ENCODE results near the gene CLPTM1L. TPM values are rescaled to one million over a fixed set of nuclear protein-coding genes. Genes with fewer than 3 reads are reported as not detected.

The CLPTM1L gene
- total and polyA plus RNA-seq, 9 of the 15 experiments (the other 6 are each of a cell fraction or from before 2014, with no cell fraction given) = 3.5 to 217 (median 177) TPM

DNA sequence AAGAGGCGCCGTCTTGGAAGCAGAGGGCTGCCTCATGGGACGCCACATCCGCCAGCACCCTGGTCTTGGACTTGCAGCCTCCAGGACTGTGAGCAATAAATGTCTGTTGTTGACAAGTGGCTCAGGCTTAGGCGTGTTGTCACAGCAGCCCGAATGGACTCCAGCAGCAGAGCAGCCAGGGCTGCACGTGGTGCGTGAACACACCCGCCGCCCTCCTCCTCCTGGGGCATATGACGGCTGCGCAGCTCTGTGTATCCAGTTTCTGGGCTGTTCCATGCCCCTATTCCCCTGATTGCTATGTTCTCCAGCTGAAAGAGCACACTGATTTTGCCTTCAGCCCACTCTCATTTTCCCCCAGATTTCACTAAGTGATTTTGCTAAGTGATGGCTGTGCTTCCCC, 36.0 kb upstream of the CLPTM1L start:
- Histone ChIP-seq H3K36me3 (ENCODE audit: control insufficient read depth, insufficient read depth, low read length) (no peaks in the 10 kb centered on the region), H3K79me2 (ENCODE audit: control insufficient read depth, insufficient read depth, low read length) (no peaks in the 10 kb centered on the region), H3K4me2 (ENCODE audit: insufficient read depth, low read length) (peak overlapping the region; percentile 45; the same call in 1 of the 2 replicates), H3K4me3 (no peak overlapping the region), H3K27ac (ENCODE audit: extremely low read depth, low read depth, low read length) (no peak overlapping the region), H3K4me1 (replicated peaks in 1 of 2; ENCODE audit: control insufficient read depth in 2 of 2, insufficient read depth in 2 of 2, low read length in 2 of 2) (peaks cover 4 to 19% of the 10 kb centered on the region in 2 experiments; a peak in 3 of 5 replicates), H3K27me3 (ENCODE audit: control insufficient read depth in 2 of 2, insufficient read depth in 2 of 2, low read length in 2 of 2) (peaks cover 57 to 93% of the 10 kb centered on the region in 2 experiments), H2AFZ (ENCODE audit: low read depth, low read length) (no peak overlapping the region), H3K9ac (ENCODE audit: insufficient read depth in 1 of 2, low read depth in 2 of 2, low read length in 2 of 2) (no peak overlapping the region), H4K20me1 (replicated peaks; ENCODE audit: control insufficient read depth, insufficient read depth, low read length) (peaks cover 10% of the 10 kb centered on the region; the same call in 1 of the 2 replicates), H3K9me1 (ENCODE audit: control insufficient read depth, insufficient read depth, low read length) (no peaks in the 10 kb centered on the region), H3K9me3 (replicated peaks; ENCODE audit: control insufficient read depth, insufficient read depth, low read depth, low read length) (0 out of 2 replicates have a peak, but pooled peaks cover 6% of the 10 kb centered on the region)
- FAIRE-seq = no peak
- intact Hi-C loops (cut with micrococcal nuclease) (loop anchor here (10.0 kb wide), 1 partner anchor 264 kb away; no protein-coding TSS in a partner anchor), in situ Hi-C loops (cut with MboI) (no loop called here)
- POLR2A ChIA-PET = interaction anchor here (1.0 kb wide), 1 partner anchor 10 kb away, joined by 3 read pairs; no protein-coding TSS in a partner anchor
- BruUV-seq (replicated peaks) = no TSS peak
- 26% methylated on average over 12 of the region's 12 CpGs for WGBS (ENCODE audit: insufficient coverage, low coverage, missing lambda C conversion rate)
- ATAC-seq = no peak
- TF ChIP-seq ELF1 (tag; IDR thresholded peaks at IDR 0.05) = no peak
- no peak for TF ChIP-seq CGGBP1 (CRISPR knock-in tag; IDR thresholded peaks at IDR 0.05)
- no peak for TF ChIP-seq KLF10 (CRISPR knock-in tag; IDR thresholded peaks at IDR 0.05)
- TF ChIP-seq STAT5B (CRISPR knock-in tag; IDR thresholded peaks at IDR 0.05) = no peak
- TF ChIP-seq USF1 (CRISPR knock-in tag; IDR thresholded peaks at IDR 0.05) = 0 out of 2 replicates have a peak, but pooled peaks have one; percentile 15
- TF ChIP-seq, protein P1, sequence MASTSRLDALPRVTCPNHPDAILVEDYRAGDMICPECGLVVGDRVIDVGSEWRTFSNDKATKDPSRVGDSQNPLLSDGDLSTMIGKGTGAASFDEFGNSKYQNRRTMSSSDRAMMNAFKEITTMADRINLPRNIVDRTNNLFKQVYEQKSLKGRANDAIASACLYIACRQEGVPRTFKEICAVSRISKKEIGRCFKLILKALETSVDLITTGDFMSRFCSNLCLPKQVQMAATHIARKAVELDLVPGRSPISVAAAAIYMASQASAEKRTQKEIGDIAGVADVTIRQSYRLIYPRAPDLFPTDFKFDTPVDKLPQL (IDR thresholded peaks at IDR 0.05; ENCODE audit: extremely low read depth, insufficient read length) = no peak
- CTCF ChIA-PET (ENCODE audit: low intra/inter-chr PET ratio) = no interaction called here
- no peak for DNase-seq (ENCODE audit: extremely low read depth in 1 of 4, low spot score in 3 of 4)

Data from K562 (cell line).